OCI-LY1 (cell line): ENCODE results near the gene ITFG1.

Source experiments
- H2AFZ ChIP-seq: fragments of 200-600 bp; sonication (generic), shearing (Covaris generic); 2 replicates; pipeline ENCODE4 v1.6.0; 2014; ENCODE audit warnings: antibody characterized with exemption, mild to moderate bottlenecking, low read length
- H3F3A ChIP-seq: fragments of 200-600 bp; sonication (generic), shearing (Covaris generic); 2 replicates; pipeline ENCODE4 v1.6.0; 2014; ENCODE audit warnings: mild to moderate bottlenecking, antibody characterized with exemption, low read length, moderate library complexity; ENCODE audit not compliant: insufficient read depth
- H3K27ac ChIP-seq: fragments of 200-600 bp; sonication (generic); 2 replicates; pipeline ENCODE4 v1.5.1; 2014; ENCODE audit warnings: low read length, mixed run types, mild to moderate bottlenecking, low read depth; ENCODE audit not compliant: poor library complexity, severe bottlenecking
- H3K27me3 ChIP-seq: fragments of 200-600 bp; sonication (generic); 2 replicates; pipeline ENCODE4 v1.6.0; 2014; ENCODE audit warnings: antibody characterized with exemption, mild to moderate bottlenecking, low read length, moderate library complexity; ENCODE audit not compliant: insufficient read depth
- H3K36me3 ChIP-seq: fragments of 200-600 bp; sonication (generic); 2 replicates; pipeline ENCODE4 v1.6.1; 2014; ENCODE audit warnings: mild to moderate bottlenecking, antibody characterized with exemption, low read length, moderate library complexity, mixed read lengths; ENCODE audit not compliant: insufficient read depth
- H3K4me1 ChIP-seq: fragments of 200-600 bp; sonication (generic); 2 replicates; pipeline ENCODE4 v1.5.1; 2014; ENCODE audit warnings: mild to moderate bottlenecking, low read length, moderate library complexity; ENCODE audit not compliant: insufficient read depth, severe bottlenecking
- H3K4me2 ChIP-seq: fragments of 200-600 bp; sonication (generic), shearing (Covaris generic); 2 replicates; pipeline ENCODE4 v1.6.1; 2014; ENCODE audit warnings: low read length
- H3K4me3 ChIP-seq: fragments of 200-600 bp; sonication (generic); 2 replicates; pipeline ENCODE4 v1.5.1; 2014; ENCODE audit warnings: low read length, low read depth, mild to moderate bottlenecking, mixed read lengths; ENCODE audit not compliant: poor library complexity, severe bottlenecking
- H3K79me2 ChIP-seq: fragments of 200-600 bp; shearing (Covaris generic); 2 replicates; pipeline ENCODE4 v1.6.1; 2016; ENCODE audit warnings: mixed run types, low read length, mixed read lengths; ENCODE audit not compliant: insufficient read depth
- H3K9ac ChIP-seq: fragments of 200-600 bp; sonication (generic), shearing (Covaris generic); 2 replicates; pipeline ENCODE4 v1.6.1; 2014; ENCODE audit warnings: mild to moderate bottlenecking, low read length, mixed read lengths
- H3K9me2 ChIP-seq: fragments of 200-600 bp; sonication (generic), shearing (Covaris generic); 2 replicates; pipeline ENCODE4 v1.6.1; 2014; ENCODE audit warnings: low read depth, mild to moderate bottlenecking, low read length, mixed read lengths
- H3K9me3 ChIP-seq: fragments of 200-600 bp; shearing (Covaris generic); 2 replicates; pipeline ENCODE4 v1.6.1; 2014; ENCODE audit warnings: low read length, mixed read lengths
- H4K20me1 ChIP-seq: fragments of 200-600 bp; sonication (generic), shearing (Covaris generic); 2 replicates; pipeline ENCODE4 v1.6.0; 2016; ENCODE audit warnings: mild to moderate bottlenecking, low read length; ENCODE audit not compliant: insufficient read depth
- EZH2 ChIP-seq: fragments of 200-600 bp; sonication (generic), shearing (Covaris generic); IDR thresholded peaks from 2 replicates; pipeline ENCODE4 v1.8.0; 2017; ENCODE audit warnings: borderline replicate concordance, mixed run types, mild to moderate bottlenecking, antibody characterized with exemption, low read length, moderate library complexity, mixed read lengths
- TF ChIP-seq, protein P1 (sequence below): fragments of 200-600 bp; sonication (generic), shearing (Covaris generic); IDR thresholded peaks from 2 replicates; pipeline ENCODE4 v1.5.1; 2017; ENCODE audit warnings: mild to moderate bottlenecking, antibody characterized with exemption, low read length, moderate library complexity, mixed read lengths

The ITFG1 gene

DNA sequence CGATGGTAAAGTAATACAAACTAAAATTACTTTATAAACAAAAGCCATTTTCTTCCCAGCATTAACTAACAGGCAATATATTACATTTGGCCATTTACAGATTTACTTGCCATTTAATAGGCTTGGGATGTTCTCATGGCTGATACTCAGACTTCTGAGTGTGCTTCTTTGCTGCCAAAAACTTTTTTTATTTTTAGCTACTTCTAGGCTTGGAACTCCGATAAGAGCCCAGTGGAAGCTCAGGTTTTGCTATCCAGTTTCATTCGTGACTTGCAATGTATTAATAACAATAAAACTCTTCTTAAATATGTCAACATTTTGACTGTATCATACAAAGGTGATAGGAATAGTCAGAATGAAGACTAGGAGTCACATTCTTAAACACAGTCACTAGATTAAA is 152.3 kb downstream of the ITFG1 start:
- H3K4me1 ChIP-seq = peaks cover 30% of the 10 kb centered on the region
- H3K27ac ChIP-seq = no peak overlapping the region
- H3K9me3 ChIP-seq = no peaks in the 10 kb centered on the region
- no peak for TF ChIP-seq EZH2
- TF ChIP-seq, protein P1, sequence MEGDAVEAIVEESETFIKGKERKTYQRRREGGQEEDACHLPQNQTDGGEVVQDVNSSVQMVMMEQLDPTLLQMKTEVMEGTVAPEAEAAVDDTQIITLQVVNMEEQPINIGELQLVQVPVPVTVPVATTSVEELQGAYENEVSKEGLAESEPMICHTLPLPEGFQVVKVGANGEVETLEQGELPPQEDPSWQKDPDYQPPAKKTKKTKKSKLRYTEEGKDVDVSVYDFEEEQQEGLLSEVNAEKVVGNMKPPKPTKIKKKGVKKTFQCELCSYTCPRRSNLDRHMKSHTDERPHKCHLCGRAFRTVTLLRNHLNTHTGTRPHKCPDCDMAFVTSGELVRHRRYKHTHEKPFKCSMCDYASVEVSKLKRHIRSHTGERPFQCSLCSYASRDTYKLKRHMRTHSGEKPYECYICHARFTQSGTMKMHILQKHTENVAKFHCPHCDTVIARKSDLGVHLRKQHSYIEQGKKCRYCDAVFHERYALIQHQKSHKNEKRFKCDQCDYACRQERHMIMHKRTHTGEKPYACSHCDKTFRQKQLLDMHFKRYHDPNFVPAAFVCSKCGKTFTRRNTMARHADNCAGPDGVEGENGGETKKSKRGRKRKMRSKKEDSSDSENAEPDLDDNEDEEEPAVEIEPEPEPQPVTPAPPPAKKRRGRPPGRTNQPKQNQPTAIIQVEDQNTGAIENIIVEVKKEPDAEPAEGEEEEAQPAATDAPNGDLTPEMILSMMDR = no peak
- H3K4me3 ChIP-seq = no peak overlapping the region
- no peaks in the 10 kb centered on the region for H3K9me2 ChIP-seq
- H4K20me1 ChIP-seq = no peaks in the 10 kb centered on the region
- no peak overlapping the region for H3K4me2 ChIP-seq
- 0 out of 2 replicates have a peak, but pooled peaks cover 4% of the 10 kb centered on the region for H3F3A ChIP-seq
- H2AFZ ChIP-seq = no peak overlapping the region
- no peaks in the 10 kb centered on the region for H3K27me3 ChIP-seq
- no peaks in the 10 kb centered on the region for H3K79me2 ChIP-seq
- peaks cover 44% of the 10 kb centered on the region for H3K36me3 ChIP-seq
- H3K9ac ChIP-seq = no peak overlapping the region

DNA sequence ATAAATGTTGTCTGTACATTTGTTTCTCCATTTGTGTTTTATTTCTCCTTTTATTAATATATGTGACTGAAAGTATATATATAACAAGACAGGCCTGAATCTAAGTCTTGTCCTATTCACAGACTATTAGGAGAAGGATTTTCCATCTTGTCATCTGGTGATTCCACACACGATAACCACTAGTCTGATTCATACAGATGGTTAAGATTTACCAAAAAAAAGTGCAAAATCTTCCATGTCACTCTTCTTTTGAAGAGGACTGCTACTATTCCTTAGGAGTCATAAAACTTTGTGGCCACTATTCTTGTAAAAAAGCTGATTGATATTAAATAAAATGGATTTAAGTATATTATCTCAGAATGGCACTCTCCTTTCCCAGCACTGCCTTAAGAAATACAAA is 156.3 kb downstream of the ITFG1 start:
- Histone ChIP-seq H3K27me3 (no peaks in the 10 kb centered on the region), H3K36me3 (peaks cover 56% of the 10 kb centered on the region), H2AFZ (no peak overlapping the region), H3K79me2 (no peaks in the 10 kb centered on the region), H4K20me1 (no peaks in the 10 kb centered on the region), H3K9me3 (no peaks in the 10 kb centered on the region), H3K4me2 (no peak overlapping the region), H3K27ac (no peak overlapping the region), H3K9me2 (no peaks in the 10 kb centered on the region), H3F3A (no peaks in the 10 kb centered on the region), H3K9ac (no peak overlapping the region), H3K4me1 (no peaks in the 10 kb centered on the region), H3K4me3 (no peak overlapping the region)
- no peak for TF ChIP-seq EZH2
- TF ChIP-seq, protein P1 = no peak

DNA sequence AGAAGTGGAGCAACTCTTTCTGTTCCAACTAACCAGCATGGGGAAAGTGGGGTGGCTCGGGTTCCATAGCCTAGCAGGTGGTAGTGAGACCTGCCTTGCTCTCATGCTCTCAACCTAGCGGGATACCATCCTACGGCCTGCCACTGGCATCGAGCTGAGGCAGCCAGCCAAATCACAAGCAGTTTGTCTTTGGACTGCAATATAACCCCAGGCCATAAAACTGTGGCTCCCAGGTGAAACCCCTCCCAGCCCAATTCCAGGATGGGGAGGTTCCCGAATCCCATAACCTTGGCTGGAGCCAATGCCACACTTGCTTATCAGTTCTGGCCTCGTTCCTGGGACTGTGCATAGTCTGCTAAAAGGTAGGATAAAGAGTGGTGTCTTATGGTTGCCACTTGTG is 161.3 kb downstream of the ITFG1 start:
- Histone ChIP-seq H3F3A (no peaks in the 10 kb centered on the region), H3K27ac (no peak overlapping the region), H3K9ac (no peak overlapping the region), H3K9me2 (no peaks in the 10 kb centered on the region), H4K20me1 (no peaks in the 10 kb centered on the region), H3K79me2 (no peaks in the 10 kb centered on the region), H3K27me3 (no peaks in the 10 kb centered on the region), H3K9me3 (no peaks in the 10 kb centered on the region), H3K4me2 (no peak overlapping the region), H3K36me3 (peaks cover 43% of the 10 kb centered on the region), H2AFZ (no peak overlapping the region), H3K4me1 (no peaks in the 10 kb centered on the region), H3K4me3 (no peak overlapping the region)
- no peak for TF ChIP-seq EZH2
- TF ChIP-seq, protein P1 = no peak
